HG03571 (cell line): ENCODE results near the gene RBMS3.
"Not testable (repeated sequence)": the region's sequence is repeated elsewhere in the genome, so short reads cannot be mapped to it uniquely, and the experiment has no call there.

Source experiments
- ATAC-seq: cut with Tn5 transposase; IDR thresholded peaks from one replicate; pipeline ENCODE4 v1.9.1; 2021; ENCODE audit not compliant: unreplicated experiment

RBMS3 gene

GRCh38 chr3:29976871-29977270 is 696.0 kb downstream of the RBMS3 start:
- ATAC-seq = no peak

- ATAC-seq = no peak
Observed at GRCh38 chr3:29977360-29977759, 696.5 kb downstream of the RBMS3 start.

DNA sequence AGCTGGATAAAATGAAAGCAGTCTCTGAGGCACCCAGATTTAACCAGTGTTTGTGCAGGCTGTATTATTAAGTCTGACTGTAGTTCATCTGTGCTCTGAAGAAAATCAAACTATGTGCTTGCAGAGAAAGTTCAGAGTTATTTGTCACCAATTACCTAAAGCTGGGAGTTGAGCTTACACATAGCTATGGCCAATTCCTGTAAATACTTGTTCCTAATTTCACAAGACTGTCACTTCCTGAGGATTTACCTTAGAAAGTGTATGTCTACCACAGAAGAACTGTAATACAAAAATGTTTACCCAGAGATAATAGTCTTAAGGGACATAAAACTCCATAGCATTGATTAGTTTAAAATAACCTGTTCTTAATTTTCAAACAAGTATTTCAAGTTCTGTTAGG is 697.2 kb downstream of the RBMS3 start:
- ATAC-seq = no peak

GRCh38 chr3:29991198-29991597 is 710.3 kb downstream of the RBMS3 start:
- no peak for ATAC-seq

DNA sequence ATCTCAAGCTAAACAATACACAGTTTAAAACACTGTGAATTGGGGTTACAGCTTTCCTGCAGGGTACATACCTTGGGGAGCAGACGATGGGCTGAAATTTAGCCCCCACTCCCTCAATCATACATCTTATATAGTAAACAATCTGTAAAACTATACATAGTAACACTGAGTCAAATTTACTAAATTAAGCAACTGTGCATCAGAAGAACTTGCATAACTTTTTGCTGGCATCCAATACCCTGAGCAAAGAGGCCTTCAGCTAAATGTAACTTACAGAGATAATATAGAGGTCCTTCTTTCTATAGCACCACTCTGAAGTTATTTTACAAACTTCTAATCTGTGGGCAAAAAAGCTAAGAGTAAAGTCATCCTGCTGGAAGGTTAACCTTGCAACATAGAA is 721.9 kb downstream of the RBMS3 start:
- no peak for ATAC-seq

DNA sequence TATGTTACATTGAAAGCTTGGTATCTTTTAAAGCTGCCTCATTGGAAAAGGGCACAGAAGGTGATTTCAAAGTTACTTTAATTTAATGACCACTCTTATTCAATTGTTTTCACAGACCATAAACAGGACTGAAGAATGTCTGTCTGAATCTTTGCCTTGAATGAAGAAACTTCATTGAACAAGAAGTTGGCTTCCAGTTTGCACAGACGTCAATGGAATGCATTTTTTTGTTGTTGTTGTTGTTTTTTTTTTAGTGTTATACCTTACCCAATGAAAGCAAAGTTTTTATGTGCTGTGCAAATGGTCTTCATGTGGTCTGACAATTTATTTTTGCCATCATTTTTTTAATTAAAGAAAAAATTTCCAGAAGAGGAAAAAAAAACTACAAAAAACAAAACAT is 722.9 kb downstream of the RBMS3 start:
- no peak for ATAC-seq

DNA sequence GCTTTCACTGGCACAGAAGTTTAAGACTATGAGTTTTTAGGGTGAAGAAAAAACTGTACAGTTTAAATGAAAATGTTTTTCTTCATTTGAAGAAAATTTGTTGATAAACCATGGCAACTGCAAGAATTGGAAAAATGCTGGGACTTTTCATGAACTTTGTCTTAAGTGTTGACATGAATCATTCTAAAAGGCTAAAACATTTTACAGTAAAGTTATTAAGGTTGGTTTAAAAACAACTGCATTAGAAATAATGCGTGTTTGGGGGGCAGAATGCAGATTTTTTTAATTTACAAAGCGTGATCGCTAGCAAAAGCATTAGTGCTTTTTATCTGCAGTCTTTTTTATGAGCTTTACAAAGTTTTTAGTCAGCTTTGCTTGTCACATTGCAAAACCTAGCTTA is 723.6 kb downstream of the RBMS3 start:
- ATAC-seq = no peak

- no peak for ATAC-seq
Observed at GRCh38 chr3:30006111-30006510, 725.2 kb downstream of the RBMS3 start.

GRCh38 chr3:30007668-30008067 is 726.8 kb downstream of the RBMS3 start:
- ATAC-seq = no peak

DNA sequence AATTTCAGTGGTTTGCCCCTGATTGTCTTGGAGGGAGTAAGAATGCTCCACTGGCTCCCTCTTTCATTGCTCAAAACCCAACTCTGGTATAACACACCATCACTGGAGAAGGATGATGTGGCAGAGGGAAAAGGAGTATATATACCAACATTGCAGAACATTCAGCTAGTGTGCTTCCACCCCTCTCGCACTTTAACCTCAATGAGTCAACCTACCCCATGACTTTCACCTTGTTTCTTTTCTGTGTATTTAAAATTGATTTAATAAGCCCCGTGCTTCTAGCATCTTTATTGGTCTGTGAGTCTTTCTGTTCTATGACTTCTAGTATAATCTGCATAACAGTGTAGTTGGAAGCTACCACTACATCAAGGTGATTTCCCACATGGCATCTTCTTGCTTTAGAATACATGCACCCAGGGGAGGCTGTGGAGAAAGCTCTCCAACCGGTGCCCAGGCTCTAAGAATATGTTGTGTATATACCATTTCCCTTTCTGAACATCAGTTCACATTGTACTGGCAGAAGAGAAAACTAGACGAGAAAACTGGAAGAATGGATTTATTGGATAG is 730.4 kb downstream of the RBMS3 start:
- no peak for ATAC-seq

GRCh38 chr3:30012941-30013543 is 732.2 kb downstream of the RBMS3 start:
- ATAC-seq = no peak

- no peak for ATAC-seq
Observed at GRCh38 chr3:30017901-30018300, 737.0 kb downstream of the RBMS3 start.

DNA sequence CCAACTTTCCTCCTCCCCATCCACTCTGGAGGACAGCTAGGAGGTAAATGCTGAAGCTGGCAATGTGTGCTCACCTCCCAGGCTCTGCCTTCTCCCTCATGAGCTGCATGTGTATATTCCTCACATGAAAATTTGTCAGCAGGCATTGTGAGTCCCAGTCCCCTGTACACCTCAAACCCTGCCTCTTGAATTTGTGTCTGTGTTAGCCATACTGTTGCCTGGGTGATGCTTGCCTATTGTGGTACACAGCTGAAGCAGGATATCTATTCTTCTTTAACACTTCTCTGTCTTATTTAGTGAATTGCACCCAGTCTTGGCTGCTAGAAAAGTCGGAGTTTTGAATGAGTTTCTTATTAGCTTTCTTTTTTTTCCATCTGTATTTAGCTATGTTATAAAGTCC is 739.5 kb downstream of the RBMS3 start:
- ATAC-seq = no peak

DNA sequence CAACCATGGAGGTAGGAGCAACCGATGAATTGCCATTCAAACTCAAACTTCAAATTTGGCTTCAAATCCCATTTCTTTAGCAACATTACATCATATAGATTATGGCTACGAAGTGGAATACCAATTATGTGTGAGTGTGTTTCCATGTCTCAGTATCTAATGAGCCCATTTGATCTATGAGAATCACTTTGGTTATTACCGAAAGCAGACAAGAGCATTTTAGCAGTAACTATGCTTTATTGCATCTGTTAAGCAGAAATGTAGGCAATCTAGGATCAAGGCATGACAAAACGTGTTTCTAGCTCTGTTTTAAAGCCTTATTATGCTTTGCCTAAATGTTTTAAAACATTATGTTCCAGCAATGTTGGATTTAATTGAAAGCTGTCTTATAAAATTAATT is 743.6 kb downstream of the RBMS3 start:
- ATAC-seq = no peak

DNA sequence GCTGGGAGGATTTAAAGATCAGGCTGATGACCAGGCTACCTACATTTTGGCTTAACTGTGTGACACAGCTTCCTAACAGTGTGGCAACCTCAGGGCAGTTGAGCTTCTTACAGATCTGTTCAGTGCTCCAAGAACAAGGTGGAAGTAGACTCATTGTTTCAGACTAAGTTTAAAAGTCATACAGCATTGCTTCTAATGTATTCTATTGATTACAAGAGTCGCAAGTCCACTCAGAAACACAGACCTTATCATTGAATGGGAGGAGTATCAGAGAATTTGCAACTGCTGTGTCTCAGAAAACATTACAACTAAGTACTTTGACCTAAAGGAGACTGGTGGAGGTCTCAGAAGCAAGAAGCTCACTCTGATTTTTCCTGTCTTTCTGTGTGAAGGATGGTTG is 746.0 kb downstream of the RBMS3 start:
- ATAC-seq = no peak

DNA sequence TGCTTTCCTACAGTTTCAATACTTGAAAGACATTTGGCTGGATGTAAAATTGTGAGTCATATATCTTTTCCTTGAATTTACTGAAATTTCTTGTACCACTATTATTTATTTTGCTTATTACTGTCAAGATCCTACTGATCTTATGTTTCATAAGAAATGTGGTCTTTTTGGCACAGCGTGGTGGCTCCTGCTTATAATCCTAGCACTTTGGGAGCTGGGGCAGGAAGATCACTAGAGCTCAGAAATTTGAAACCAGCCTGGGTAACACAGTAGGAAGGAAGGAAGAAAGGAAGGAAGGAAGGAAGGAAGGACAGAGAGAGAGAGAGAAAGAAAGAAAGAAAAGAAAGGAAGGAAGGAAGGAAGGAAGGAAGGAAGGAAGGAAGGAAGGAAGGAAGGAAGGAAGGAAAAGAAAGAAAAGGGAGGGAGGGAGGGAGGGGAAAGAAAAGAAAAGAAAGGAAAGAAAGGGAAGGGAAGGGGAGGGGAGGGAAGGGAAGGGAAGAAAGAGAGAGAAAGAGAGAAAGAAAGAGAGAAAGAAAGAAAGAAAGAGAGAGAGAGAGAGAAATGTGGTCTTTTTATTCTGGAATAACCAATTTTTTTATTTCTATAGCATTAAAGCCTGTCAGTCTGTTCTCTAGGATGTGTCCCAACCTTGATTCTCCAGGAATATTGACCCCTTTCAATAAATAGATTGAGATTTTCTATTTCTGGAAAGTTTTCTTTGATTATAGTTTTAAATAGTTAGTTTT is 753.5 kb downstream of the RBMS3 start:
- no peak for ATAC-seq

DNA sequence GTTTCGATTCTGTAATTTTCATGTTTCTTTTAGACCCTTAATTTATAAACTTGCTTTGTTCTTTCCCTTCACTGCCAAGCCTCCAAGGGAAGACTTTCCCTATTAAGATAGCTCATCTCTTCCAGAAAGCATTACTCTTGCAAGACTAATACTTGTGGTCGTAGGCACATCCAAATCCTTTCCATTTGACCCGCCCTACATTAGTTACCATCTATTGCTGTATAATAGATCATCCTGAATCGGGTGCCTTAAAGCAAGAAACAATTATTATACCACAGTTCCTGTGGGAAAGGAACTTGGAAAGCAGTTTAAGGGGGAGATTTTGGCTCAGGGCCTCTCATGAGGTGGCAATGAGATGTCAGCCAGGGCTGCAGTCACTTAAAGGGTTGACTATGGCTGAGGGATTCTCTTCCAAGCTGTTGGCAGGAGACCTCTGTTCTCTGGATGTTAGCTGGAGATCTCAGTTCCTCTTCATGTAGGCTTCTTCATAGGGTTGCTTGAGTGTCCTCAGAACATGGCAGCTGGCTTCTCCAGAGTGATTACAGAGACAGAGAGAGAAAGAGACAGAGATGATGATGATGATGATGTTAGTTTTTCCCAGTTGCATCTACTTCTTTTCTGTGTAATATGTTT is 755.2 kb downstream of the RBMS3 start:
- ATAC-seq = no peak

DNA sequence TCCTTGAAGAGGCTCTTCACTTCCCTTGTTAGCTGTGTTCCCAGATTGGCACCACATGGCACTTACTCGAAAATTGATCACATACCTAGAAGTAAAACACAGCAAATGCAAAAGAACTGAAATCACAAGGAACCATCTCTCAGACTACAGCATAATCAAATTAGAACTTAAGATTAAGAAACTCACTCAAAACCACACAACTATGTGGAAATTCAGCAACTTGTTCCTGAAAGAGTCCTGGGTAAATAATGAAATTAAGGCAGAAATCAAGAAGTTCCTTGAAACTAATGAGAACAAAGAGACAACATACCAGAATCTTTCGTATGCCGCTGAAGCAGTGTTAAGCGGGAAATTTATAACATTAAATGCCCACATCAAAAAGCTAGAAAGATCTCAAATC is 759.3 kb downstream of the RBMS3 start:
- no peak for ATAC-seq

DNA sequence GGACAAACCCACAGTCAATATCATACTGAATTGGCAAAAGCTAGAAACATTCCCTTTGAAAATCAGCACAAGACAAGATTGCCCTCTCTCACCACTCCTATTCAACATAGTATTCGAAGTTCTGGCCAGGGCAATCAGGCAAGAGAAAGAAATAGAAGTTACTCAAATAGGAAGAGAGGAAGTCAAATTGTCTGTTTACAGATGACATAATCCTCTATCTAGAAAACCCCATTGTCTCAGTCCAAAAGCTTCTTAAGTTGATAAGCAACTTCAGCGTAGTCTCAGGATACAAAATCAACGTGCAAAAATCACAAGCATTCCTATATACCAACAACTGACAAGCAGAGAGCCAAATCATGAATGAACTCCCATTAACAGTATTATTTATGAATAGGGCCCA is 760.6 kb downstream of the RBMS3 start:
- ATAC-seq = not testable (repeated sequence)

- ATAC-seq = no peak
Observed at GRCh38 chr3:30042274-30042859, 761.5 kb downstream of the RBMS3 start.

DNA sequence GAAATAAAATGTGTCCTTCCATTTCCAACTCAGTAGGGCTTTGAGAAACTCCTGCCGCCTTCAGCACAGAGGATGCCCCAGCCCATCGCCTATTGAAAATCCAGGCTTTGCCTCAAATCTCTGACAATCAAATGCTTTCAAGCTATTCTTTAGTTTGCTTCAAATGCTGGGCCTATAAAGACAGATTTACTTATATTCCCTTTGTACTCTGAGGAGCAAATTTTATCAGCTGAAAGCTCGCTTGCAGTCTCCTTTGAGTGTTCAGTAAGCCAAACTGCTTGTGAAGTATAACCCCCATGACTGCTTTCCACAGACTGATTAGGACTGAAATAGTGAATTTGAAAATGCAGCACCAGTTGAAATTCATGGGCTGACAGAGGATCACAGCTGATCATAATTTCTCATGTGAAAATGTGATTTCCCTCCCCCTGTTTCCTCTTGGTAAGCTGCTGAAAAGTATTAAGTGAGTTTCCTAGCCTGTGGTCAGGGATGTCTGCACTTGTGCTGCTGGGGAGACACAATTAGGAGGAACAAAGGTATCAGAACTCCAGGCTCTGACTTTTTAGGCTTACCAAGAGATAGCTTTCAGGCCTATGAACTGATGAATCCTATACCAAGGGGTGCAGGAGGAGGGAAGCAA is 762.2 kb downstream of the RBMS3 start:
- no peak for ATAC-seq
